ENCODE results near the gene ARHGEF17.

The ARHGEF17 gene

DNA sequence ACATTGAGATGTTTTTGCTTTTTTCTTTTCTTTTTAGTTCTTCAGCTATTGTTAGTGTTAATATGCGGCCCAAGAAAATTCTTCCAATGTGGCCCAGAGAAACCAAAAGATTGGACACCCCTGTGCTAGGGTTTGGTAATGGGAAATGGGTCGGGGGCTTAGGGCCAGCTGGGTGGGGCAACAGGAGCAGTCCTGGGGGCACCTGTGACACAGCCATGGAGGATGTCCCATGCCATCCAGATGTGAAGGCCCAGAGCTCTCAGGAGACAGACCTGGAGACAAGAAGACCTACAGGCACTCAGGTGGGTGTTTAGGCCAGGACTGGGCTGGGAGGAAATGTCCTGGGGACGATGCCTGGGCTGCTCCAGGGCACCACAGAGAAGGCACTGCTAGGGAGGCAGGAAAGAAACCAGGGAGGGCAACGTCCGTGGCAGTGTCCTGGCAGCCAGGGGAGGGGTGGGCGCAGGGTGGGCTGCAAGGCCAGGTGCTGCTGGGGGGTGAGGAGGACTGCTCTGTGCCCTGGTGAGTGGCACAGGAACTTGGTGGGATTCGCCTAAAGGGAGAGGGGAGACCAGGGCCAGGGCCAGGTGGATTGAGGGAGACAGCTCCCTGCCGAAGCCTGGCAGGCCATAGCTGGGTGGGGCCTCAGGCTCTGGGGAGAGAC, 89.5 kb downstream of the ARHGEF17 start:
- no peak for DNase-seq

DNA sequence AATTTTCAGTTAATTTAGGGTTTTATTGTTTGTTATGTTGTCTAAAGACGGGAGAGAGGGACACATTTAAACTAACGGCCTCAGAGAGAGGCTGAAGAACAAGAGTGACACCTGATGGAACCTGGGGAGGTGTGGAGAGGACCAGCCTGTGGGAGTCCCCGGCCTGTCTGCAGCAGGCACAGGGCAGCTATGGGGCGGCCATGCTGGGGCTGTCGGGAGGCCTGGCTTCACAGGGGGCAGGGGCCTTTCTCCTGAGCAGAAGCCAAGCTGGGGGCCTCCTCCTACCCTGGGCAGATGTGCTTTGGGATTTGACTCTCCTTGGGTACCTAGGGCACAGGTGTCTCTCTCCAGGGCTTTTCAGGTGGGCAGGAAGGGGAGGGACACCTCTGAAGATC, 90.1 kb downstream of the ARHGEF17 start:
- no peak for DNase-seq

DNA sequence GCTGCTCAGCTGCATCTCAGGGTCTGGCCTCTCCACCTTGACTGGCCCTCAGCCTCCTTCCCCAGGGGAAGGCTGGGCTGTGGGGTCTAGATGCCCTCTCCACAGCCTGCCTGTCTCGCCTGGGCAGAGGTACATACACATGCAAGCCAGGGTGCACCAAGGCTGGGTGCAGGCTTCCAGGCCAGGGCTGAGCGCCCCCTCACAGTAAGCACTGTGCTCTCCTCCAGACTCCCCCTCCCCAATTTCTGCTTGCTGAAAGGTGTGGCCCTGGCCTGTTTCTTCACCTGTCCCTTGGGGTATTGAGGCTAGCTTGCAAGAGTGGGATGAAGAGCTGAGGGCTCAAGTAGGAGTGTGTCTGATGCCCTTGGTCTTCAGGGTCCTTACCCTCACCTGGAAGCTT, 90.6 kb downstream of the ARHGEF17 start:
- no peak for DNase-seq

DNA sequence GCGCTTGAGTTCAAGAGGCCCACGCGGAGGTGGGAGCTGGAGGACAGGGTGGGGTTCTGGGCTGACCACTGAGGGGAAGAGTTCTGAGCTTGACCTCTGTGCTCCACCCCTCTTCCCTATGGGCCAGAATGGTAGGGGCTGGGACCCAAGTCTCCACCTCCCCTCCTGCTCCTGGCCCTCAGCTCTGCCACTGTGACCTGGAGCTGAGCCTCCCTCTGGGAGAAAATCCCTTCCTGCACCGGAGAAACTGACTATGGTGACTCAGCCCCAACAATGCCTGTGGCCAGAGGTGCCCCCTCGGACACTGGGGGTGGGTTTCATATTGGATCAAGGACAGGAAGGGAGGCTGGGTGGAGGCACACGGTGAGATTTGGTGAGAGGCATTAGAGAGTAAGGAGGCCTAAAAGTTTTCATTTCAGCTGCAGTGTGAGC, 91.1 kb downstream of the ARHGEF17 start:
- DNase-seq = no peak

DNA sequence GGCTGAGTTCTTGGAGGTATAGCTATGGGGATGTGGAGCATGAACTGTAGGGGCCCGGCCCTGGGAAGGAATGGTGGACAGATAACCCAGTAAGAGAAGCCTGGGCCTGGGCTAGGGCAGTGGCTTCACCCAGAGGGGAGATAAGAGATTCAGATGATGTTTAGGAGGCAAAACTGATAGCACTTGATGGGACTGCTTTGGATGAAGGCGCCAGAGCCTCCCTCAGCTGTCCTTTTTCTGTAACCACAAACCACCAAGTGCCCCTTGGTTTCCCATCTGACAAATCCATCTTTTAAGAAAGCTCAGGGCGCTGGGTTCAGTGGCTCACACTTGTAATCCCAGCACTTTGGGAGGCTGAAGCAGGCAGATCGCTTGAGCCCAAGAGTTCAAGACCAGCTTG, 91.6 kb downstream of the ARHGEF17 start:
- DNase-seq = no peak

DNA sequence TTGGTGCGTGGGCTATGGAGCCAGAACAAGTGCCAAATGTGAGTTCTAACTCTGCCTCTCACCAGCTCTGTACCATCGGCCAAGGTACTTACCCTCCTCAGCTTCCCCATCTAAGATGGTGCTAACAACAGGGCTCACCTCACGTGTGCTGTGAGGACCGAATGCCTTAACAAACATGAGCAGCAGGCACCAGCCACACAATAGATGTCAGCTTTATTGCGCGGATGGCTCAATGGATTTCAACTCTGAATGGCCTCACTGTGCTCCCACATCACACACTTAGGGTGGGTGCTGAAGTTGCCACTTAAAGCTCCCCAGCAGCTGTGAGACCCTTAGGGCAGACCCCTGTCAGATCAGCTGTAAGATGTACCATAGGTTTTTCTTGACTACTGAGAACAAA, 92.2 kb downstream of the ARHGEF17 start:
- DNase-seq = no peak

DNA sequence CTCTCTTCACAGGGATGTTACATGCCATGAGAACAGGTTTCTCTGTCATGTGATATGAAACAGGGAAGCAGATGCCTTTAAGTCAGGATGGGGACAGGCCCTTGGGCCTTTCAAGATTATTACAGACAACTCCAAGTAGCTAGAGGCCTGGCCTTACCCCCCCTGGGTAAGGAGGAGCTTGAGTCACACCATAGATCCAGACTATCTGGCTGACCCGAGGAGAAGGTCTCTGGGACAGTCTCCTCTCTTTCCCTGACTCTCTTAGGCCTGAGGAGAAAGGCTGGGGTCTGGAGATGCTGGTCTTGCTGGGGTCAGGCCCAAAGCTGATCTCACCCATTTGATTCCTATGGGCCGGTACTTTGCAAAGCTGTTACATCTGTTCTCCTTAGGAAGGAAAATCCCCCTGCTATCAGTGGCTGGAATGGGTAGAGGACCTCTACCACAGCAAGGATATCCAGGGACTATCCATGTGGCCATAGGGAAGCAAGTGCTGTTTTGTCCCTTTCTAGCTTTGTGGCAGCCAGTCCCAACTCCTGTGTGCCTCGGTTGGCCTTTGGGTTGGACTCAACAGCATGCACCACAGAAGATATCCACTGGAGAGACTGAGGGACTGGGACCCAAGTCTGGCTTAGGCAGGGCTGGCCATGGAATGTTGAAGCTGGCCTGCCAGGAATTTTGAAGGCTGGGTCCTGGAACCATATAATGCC, 93.3 kb downstream of the ARHGEF17 start:
- no peak for DNase-seq

DNA sequence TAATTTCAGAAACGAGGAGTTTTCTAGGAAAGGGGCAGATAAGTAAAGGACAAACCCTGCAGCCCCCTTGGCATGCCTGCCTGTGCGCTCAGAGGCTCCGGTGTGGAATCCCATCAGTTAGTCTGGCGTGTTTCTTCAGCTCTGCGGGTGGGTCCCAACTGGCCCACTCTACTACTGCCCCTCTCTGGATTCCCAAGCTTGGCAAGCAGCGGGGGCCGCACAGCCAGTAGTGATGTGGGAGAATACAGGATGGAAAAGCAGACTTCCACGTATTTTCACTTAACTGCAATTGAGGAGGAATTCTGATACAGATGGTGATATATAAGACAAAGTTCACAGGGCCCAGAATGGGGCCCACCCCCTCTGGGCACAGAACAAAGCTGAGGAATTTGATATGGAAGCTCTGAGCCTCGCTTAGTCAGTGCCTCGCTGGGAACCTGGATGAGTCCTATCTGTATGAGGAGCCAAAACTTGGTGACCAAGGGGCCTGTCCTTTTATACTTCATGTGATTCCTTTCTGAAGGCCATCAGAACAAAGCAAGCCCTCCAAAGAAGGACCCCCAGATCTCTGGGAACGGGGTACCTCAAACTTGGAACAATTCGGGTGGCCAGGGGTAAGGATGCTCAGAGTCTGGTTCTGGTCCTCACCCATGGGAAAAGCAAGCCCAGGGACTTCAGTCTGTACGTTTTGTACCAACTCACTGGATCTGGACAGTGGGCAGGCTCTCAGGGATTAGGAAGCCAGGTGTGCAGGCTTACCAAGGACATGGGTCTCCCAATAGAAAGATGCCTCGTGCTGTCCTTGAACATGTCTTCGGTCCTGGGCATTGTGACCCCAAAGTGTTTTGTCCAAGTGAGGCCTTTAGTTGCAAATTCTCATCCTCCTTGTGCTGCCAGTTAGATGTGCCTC, 94.1 kb downstream of the ARHGEF17 start:
- DNase-seq = no peak

DNA sequence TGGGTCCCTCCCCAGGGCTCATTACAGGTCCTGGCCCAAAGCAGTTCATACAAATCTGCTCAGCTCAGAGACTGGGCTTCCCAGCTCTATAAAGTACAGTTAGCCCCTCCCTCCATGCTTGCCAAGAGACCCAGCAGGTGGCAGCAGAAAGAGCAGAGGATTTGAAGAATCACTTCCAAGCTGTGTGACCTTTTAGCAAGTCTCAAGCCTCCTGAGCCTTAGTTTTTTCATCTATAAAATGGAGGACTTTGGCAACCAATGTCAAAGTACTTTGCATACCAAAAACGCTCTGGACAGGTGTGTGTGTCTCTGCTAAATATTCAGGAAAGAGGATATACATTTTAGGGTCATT, 94.7 kb downstream of the ARHGEF17 start:
- no peak for DNase-seq

DNA sequence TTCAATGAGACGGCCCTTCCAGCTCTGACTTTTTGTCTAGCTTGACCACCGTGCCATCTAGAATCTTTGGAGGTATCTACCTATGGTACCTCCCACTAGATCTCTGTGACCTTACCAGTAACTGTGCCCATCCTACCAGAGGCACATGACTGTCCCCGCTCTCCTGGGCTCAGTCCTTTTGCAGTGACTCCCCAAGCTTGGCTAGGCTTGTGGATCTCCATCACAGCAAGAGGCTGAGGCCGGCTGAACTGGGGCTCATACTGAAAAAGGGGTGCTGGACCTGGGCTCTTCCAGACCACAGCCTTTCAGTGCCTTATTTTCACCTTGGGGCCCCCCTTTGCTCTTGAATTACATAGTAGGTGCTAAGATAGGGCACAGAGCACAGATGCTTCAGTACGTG, 95.5 kb downstream of the ARHGEF17 start:
- DNase-seq = no peak

DNA sequence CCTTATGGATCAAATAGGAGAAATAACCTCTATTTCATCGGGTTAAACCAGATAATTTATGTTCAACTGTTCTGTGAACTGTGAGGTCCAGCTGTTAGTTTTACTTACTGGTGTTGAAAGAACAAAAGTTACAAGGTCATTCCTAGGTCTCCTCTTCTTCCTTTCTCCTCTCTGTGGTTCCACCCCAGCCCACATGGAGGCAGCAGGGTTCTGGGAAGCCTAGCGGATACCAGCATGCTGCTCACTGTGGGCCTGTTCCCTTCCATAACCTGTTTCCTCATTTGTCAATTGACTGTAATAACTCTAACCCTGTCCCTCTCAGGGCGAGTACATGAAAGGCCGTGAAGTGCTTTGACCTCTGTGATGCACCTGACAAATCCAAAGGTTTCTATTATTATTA, 96.0 kb downstream of the ARHGEF17 start:
- no peak for DNase-seq

DNA sequence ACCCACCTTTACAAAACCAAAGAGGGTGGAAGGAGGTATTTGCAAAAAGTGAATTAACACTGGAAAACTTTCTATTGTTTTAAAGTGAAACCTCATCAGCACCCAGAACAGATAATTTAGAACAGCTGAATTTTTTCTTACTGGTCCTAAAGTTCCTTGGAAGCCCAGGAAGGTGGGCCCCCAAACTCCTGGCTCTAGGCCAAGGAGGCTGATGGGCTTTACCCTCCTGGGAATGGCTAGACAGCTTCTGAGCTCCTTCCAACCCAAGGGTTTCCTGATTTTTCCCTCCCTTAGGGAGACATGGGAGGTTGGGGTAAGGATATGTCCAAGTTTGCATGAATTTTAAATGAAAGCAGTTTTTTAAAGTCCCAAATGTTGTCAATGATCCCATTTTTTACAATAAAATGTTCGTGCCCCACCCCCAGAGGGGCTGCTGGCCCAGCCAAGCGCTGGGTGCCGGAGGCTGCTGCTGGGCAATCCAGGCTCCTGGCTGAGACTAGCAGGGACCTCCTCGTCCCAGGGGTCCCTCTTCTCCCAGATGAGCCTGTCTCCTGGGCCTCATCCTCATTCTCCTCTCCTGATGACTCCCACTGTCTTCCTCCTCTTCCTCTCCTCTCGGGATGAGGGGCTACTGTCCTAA, 96.5 kb downstream of the ARHGEF17 start:
- DNase-seq = no peak

DNA sequence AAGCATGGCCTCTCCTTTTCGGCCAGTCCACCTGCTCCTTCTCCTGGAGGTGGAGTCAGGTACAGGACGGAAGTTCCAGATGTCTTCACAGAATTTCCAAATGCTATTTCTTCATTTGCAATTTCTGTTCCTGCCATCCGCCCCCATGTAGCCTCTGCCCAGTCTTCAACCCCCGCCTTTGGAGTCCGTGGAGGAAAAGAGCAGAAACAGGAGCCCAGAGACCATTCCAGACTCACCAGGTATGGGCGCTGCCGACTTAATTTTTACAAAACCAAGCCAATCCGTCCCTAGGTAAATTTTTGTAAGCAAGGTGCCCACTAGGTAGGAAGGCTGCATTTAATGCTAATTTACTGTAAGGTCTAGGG, 97.1 kb downstream of the ARHGEF17 start:
- DNase-seq = no peak

DNA sequence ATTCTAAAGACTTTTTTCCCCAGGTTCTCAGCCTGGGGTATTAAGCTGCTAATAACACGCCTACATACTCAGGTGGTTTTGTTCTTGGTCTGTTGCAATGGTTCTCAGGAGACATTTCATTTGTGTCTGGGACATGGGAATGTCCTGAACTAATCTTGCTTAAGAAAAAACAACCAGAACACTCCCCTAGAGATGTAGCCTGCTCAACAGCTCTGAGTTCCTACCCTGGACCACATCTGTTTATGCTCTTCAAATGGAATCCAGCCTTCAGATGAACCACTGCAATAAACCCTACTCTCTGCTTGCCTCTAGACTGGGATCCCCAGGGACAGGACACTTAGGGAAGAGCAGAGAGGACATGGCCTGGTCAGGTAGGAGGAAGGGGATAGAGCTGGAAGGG, 98.1 kb downstream of the ARHGEF17 start:
- DNase-seq = no peak

DNA sequence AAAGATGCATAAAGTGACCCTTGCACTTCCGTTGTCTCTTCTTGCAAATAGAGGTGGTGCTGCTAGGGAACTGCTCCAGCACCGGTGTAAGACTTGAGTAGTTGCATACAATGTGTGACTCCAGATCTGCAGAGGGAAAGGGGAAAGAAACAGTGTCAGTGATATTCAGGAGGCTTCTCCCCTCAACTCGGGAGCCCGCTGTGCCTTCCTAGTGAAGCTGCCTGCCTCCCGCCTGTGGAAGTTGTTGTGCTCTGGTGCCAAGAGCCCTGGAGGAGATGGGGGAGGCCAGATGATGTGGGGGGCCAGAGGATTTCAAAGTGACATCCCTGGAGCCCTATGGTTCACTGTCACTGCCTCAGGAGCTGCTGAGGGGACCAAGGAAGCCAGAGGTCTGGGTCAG, 98.5 kb downstream of the ARHGEF17 start:
- no peak for DNase-seq

DNA sequence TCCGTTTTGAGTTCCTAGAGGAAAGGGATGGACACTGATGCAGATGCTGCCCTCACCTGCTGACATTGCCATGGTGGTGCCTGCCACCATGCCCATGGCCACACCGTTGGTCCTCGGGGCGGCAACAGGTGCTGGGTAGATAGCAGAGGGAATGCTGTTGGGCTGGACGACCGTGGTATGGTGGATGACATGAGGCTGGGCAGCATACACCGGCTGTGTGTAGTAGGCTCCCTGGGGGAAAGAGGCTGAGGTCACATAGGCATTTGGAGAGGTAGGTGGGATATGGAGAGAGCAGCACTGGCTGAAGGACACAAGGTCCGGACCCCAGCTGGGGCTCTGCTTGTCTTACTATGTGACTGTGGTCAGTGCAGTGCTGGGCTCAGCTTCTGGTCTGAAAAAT, 101.4 kb downstream of the ARHGEF17 start:
- no peak for DNase-seq

DNA sequence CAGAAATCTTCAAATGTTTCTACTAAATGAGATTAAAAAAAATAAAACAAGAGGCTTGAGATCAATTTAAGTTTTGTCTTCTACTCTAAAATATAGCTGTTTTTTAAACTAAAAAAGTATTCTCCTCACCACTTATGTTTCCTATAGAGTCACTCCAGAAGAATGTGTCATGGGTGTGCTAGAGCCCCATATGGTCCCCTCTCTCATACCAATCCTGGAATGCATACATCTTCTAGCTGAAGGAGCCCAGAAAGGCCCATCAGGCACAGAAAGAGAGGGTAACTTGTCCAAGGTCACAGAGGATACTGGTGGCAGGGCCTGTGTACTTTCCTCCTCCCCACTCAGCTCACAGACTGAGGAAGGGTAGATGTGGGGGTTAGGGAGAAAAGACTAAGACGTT, 102.6 kb downstream of the ARHGEF17 start:
- no peak for DNase-seq

DNA sequence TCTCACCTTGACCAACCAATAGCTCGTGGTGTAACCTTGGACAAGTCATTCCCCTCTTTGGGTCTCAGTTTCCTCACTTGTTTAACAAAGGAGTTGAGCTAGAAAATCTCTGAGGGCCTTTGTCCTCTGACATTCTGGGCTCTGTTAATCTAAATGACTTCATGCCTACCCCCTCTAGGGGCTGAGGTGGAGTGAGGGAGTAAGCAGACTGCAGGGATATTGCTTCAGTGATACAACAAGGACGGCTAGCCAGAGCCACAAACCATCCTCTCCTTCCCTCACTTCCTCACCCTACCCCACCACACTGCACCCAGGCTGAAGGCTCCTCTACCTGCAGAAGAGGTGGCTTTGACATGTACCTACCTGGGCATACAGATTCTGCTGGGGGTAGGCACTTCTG, 103.0 kb downstream of the ARHGEF17 start:
- no peak for DNase-seq

DNA sequence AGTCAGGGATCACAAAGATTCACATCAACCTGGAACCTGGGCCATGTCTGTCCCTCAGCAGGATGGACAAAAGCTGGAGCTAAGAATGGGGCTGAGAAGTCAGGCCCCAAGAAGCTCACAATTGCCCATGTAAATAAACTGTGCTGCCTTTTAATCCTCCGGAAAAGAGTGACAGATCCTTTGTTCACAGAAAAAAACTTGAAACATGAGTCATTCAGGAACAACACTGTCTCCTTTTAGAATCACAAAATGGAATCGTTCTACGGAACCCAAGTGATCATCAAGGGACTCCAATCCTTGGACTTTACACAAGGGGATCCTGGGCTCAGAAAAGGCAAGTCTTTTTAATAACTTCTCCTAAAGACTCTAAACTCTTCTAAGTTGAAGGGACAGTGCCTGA, 104.2 kb downstream of the ARHGEF17 start:
- no peak for DNase-seq

DNA sequence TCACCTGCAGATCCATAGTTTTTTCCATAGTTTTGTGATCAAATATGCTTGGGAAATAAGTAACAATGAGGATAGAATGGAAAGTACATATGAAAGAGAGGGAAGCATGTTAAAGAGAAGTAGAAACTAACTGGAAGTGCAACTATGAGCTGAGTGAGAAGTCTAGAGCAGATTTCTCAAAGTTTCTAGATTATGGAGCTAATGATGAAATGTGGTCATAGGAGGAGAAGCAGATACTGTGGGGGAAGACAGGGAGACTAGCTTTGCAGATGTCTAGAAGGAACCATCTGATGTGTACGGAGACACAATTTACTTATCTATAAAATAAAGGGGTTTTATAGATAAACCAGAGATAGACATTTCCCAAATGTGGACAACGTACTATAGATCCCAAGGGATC, 105.2 kb downstream of the ARHGEF17 start:
- DNase-seq = no peak

DNA sequence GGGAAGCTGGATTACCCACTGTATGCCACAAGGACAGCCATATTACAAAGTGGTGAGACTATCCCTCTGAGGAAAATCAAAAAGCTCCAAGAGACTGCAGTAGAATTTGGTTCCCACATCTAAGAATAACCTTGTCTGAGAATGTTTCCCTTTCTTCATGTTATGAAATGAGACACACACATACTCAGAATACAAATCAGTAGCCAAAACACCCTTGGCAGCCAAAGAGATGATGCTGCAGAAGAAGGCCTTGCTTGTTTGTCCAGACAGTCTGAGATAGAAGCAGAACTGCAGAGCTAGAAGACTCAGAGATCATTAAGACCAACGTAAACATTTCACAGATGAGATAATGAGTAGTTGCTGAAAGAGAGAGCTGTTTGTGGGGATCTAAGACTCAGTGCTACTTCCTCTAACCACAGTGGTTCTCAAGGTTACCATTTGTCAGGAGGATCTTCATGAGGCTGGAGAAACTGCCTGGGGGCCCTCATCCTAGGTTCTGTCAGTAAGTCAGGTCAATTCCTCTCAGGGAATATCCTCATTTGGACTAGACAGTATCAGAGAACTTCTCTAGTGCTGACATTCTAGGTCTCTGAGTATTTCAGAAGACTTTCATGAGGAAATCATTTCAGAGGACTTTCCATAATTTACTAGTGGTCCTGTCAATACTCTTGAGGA, 107.0 kb downstream of the ARHGEF17 start:
- DNase-seq = no peak

DNA sequence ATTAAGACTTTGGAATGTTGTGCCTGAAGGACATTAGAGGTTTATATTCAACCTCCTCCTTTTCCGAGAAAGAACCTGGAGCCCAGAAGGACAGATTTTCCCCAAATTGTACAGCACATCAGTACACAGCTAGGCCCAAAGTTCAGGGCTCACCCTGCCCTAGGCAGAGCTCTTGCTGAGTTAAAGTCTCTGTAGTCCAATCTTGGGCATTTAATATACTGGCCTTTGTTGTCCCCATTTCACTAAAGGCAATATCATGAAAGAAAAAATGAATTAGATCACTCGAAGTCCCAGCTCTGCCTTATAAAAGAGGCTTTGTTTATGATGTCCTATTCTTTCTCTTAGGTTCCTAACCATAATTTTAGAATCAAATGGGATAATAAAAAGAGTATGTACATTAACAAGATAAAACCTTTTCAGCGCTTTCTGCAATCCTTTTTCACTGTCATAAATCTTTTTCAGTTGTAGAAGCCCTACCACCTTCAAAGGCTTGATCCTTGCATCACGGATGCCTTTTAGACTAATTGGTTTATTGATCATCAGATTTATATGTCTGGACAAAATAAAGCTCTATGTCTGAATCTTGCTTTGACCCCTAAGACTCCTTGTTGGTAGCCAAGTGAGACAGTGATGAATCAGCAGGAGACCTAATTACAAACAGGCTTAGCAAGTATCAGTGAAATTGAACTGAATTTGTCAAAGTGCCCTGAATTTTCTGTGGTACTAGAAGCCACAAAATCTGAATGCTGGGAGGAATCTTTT, 108.0 kb downstream of the ARHGEF17 start:
- DNase-seq = no peak
